ENCODE measurements around the gene BLTP2.
"Not testable (repeated sequence)": the region's sequence is repeated elsewhere in the genome, so short reads cannot be mapped to it uniquely, and the experiment has no call there.

Gene BLTP2

DNA sequence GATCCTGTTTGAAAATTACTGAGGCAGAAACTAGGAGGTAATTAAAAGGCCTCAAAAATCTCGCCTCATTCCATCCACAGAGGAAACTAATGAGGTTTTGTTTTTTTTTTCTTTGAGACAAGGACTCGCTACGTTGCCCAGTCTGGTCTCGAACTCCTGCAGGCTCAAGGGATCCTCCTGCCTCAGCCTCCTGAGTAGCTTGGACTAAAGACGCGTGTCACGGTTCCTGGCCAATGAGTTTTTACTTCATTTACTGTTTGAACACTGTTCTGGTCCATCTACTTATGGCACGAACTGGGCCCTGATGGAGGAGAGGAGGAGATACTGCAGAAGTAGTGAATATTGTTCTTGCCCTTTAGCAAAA, 600 bp upstream of the BLTP2 start:
- DNase-seq, result no peak

DNA sequence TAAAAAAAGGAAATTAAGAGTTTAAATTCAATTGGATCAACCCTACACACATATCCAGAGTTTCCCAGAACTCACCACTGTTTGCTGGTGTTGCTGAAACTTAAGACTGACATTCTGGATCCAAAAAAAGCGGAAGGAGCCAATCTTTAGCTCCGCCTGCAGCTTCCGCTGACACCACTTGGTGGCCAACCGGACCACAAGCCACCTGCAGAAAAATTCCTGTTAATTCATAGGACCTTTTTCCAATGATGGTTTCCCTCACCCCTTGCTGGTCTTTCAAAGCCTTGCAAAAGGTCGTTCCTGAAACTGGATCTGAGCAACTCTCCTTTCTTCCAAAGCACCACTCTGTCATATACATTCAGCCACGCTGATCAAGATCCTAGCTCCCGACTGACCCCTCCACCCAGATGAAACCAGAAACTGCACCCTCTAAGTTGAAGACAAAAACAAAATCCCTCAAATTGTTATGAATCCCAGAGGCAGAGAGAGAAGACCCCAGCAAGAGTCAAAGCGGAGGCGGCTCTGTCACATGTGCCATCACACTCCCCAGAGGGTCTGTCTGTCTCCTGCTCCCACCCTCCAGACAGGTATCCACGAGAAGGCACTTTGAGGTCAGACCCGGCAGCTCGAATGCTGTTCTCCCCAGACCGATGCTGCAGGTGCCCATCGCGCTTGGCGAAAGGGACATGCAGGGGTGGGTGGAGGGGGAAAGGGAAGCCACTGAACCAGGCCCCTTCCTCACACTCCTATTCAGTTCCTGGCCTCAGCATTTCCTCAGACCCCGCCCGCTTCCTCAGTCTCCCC, 773 bp downstream of the BLTP2 start:
- peak; percentile 16 for DNase-seq

DNA sequence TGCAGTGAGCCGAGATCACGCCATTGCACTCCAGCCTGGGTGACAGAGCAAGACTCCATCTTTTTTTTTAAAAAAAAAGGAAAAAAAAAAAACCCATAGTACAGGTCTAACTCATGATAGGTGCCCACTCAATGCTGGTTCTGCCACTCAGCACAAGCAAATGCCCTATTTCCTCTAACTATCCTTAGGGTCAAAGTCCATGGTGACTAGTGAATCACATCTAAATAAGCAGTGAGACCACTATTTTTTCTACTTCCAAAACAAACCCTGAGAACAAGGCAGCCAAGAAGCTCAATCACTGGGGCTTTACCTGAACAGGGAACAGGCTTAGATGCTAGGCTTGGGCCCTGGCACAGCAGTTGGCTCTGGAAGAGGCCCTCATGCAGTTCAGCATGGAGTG, 3.4 kb downstream of the BLTP2 start:
- no peak for DNase-seq

GRCh38 chr17:28635506-28635905, 9.5 kb downstream of the BLTP2 start:
- DNase-seq, result no peak

DNA sequence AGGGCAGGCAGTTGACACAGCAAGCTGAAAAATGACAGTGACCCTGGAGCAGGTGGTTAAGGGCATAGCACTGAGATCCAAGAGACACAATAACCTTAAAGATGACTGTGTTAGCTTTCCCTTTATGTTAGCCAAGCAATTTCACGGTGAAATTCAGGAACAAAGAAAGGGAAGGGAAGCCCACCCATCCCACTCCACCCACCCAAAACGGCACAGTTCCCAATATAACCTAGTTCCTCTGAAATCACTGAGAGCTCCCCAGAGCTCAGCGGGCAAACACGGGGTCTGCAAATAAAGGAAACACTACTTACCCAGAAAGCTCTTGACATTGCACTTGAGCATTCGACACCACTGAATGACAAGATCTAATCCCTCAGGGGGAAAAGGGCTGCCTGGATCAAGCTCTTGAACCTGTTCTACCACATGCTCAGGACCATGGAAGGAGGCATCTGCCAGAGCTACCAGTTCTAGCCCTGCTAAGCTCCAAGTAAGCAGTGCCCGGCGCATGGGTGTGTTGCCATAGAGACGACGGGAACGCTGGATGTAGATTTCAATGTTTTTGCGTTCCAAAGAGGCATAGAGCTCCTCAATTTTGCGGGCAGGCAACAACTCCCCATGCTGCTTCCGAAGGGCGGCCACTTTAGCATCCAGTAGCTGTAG, 10.6 kb downstream of the BLTP2 start:
- peak; percentile 5 for DNase-seq

- DNase-seq, result no peak
Measured at GRCh38 chr17:28626818-28627217, 18.1 kb downstream of the BLTP2 start.

DNA sequence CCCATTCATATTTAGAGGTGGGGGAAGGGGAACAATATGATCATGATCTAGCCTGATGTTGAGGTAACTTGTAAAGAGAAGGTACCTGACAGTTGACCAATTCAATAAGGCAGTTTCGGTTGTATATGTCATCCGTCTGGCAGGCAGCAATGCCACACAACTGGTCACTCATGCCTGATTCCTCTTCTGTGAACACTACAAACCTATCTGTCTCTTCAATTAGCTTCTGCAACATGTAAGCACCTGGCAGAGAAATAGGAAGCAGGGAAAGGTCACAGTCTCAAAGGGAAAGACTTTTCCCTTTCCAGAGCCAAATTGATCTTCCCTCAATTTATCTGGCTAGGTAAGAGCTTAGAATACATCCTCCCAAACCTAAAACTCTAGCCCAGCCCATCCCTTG, 20.8 kb downstream of the BLTP2 start:
- no peak for DNase-seq

GRCh38 chr17:28623696-28624095, 21.3 kb downstream of the BLTP2 start:
- no peak for DNase-seq

- DNase-seq, result no peak
Measured at GRCh38 chr17:28622186-28622585, 22.8 kb downstream of the BLTP2 start.

DNA sequence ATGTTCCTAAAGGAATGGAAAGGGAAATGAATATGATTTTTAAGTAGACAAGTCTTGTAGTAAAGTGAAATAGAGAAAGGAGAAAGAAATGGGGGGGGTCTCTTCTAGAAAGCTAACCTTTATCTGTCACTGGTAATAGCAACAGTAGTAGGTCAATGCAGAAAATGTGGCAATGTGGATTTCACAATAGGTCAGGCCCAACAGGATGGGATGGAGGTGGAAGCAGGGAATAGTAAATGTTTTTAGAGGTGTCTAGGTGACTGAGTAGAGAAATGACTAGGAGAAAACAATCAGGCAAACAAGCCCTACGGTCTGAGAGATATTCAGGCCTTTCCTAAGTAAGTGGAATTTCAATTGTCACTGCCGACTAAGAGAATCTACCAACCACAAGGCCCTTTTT, 24.9 kb downstream of the BLTP2 start:
- DNase-seq, result no peak

DNA sequence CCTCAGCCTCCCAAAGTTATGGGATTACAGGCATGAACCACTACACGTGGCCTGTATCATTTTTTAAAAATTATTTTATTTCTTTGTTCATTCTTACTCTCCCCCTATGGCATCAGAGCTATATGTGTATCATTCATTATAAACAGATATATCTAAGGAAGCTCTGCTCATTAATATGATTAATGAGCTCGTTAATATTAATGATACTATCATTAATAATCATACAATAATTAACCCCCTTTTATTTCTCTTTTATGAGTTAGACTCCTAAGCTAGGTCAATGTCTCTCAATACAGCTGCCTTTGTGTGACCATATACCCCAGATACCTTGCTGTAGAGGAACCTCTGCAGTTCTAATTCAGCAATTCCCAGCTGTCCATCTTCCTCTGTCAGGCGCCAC, 26.5 kb downstream of the BLTP2 start:
- no peak for DNase-seq

- no peak for DNase-seq
Measured at GRCh38 chr17:28616281-28616680, 28.7 kb downstream of the BLTP2 start.

DNA sequence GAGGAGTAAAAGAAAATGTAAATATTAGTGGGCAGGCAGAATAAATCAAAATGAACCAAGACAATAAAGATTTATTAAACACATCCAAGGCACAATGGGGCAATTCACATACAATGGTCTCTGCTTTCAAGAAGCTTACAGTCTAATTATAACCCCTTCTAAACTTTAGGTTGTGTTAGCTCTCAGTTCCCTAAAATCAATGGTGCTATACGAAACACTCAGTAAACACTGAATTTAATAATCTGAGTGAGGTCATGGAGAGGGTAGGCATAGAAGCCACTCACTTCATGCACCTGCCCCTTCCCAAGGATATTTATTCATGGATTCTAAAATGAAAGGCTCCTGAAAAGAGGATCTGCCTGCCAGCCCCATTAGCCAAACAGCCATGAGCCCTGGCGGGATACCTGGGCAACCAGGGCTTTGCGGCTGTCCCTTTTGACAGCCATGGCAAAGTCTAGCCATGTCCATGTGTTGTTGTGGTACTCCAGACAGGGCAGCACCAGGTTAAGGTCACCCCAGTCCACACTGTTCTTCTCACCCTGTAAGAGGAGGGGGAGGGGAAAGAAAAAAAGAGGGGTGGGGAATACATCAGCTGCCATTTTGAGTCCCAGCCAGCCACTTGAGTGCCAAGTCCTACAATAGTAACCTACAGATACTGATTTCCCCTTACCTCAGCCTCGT, 29.6 kb downstream of the BLTP2 start:
- DNase-seq, result no peak

DNA sequence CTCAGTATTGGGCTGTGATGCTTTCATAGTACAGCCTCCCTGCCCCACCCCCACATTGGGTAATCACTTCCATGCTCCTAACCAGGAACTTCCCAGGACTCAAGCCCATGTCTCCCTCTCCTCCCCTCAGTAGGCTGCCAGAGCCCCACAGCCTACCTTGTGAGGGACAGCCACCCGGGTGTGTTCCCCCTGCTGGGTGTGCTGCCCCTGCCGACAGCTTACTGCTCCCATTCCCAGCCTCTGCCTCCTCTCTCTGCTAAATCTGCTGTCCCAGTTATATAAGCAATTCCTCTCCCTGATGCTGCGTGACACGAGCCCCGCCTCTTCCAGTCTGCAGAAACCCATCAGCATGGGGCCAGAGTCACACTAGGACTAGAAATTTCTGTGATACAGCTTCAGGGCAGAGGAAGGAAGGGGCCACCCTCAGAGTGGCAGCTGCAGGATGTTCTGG, 31.0 kb downstream of the BLTP2 start, which contains the start of gene RSKR:
Gene RSKR, minus strand, starts transcription at position 255 of the 451 bp plus-strand sequence. Its CDS starts 24 bp downstream, at position 231.
- DNase-seq, result no peak

DNA sequence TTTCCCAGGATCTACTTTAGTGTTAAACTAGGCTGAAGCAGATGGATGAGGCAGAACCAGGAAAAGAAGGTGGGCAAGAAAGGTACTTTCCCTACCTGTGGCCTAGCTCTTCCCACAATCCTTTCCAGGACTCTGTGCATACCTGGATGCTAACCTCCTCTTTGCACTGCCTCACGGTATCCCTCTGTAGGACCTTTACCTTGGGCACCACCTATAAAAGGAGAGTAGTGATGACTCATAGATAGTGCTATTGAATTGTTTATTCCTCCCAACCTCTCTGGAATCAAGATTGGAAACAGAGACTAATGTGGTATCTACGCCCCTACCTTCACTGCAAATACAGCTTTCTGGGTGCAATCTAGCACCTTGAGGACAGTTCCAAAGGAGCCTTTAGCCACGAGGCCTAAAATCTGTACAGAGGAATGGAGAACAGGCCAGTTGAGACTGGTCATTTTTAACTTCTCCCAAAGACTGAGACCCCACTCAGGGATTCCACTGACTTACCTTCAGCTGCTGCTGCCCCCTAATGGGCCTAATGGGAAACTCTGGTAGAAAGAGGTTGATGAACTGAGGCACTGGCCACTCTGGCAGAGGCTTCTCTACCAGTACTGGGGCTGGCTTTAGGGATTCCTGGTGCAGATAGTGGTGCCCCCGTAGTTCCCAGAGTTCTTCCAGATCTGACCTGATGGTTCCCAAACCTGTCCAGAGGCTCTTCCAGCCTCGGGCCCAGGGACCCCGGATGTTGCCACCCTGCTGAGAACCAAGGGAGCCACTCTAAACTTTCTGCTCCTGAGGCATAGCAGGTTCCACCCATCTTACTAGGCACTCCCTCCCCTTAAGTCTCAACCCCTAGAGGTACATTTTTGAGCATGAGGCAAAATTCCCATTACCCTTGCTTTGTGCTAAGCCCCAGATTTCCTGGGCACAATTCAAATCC, 31.8 kb downstream of the BLTP2 start:
- DNase-seq, result peak; percentile 6

- no peak for DNase-seq
Measured at GRCh38 chr17:28612531-28612930, 32.4 kb downstream of the BLTP2 start.

- DNase-seq, result no peak
Measured at GRCh38 chr17:28610376-28610775, 34.6 kb downstream of the BLTP2 start.

GRCh38 chr17:28604031-28604430, 40.9 kb downstream of the BLTP2 start:
- not testable (repeated sequence) for DNase-seq

GRCh38 chr17:28599311-28600184, 45.4 kb downstream of the BLTP2 start:
- peak; percentile 74 for DNase-seq

DNA sequence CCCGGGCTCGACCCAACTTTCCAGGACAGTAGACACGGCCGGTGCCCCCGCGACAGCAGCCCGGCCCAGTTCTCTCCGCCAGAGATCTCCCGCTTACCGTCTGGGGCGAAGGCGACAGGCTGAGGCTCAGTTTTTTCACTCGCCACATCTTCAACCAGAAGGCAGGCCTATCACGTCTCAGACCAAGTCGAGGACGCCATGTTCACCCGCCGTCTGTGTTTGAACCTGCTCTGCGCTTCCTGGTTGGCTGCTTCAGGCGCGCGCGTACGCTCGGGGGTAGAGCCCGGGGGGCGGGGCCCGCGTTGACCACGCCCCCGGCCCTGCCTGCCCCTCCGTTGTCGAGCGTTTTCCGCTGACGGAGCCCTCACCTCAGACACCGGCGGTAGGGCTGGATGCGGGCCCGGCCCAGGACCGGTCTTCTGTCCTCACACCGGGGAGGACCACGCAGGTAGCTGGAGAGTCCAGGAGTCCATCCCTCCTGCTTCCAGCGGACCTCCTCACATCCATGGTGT, 46.1 kb downstream of the BLTP2 start, which contains the start of gene SPAG5:
Gene SPAG5, minus strand, starts transcription at position 227 of the 512 bp plus-strand sequence. Its CDS starts 79 bp downstream, at position 148.
- peak; percentile 97 for DNase-seq

- DNase-seq, result no peak
Measured at GRCh38 chr17:28598389-28598788, 46.6 kb downstream of the BLTP2 start.
